ENCODE measurements around the gene IL16. TPM values are rescaled to one million over a fixed set of nuclear protein-coding genes. Genes with fewer than 3 reads are reported as not detected.
"Not testable (repeated sequence)": the region's sequence is repeated elsewhere in the genome, so short reads cannot be mapped to it uniquely, and the experiment has no call there.

Gene IL16
- total RNA-seq, 1 experiment from 2014 or later, result 1.8 TPM

DNA sequence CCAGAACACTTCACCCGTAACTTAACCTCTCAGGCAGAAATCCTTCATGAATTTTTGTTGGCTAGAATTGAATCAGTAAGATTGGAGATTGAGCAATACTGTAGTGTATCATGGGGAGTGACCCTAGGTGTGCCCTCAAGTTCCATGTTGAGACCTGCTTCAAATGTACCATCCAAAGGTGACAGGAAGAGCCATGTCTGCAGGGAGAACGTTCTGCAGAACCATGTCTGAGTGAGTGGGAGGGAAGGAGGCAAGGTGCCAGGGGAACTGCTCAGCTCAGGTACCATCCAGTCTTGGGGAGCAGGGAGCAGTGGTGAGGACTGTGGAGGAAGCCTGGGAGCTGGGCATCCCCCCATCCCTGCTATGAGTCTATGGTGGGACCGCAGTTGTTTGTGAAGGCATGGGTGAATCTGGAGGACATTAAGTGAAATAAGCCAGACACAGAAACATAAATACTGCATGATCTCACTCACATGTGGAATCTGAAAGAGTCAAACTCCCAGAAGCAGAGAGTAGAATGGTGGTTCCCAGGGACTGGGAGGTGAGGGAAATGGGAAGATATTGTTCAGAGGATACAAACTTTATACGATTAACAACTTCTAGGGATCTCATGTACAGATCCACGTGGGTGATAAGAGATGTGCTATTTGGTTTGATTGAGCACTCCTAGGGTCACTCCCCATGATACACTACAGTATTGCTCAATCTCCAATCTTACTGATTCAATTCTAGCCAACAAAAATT lies 39.3 kb upstream of the IL16 start:
- Histone ChIP-seq H3K27ac (ENCODE audit: low read depth, low read length, poor library complexity, severe bottlenecking) (no peak overlapping the region), H3K36me3 (ENCODE audit: insufficient read depth, low read length, poor library complexity, severe bottlenecking) (no peaks in the 10 kb centered on the region), H3K4me3 (ENCODE audit: low read depth, low read length, poor library complexity, severe bottlenecking) (no peak overlapping the region), H3K4me1 (ENCODE audit: insufficient read depth, low read length, poor library complexity, severe bottlenecking) (no peaks in the 10 kb centered on the region), H3K27me3 (replicated peaks; ENCODE audit: insufficient read depth, low read depth, low read length, poor library complexity) (no peaks in the 10 kb centered on the region), H3K9me3 (ENCODE audit: low read depth, low read length, poor library complexity, severe bottlenecking) (no peaks in the 10 kb centered on the region)
- CTCF ChIA-PET, result interaction anchor here (3.1 kb wide), 1 partner anchor 109 kb away, joined by 75 read pairs; no protein-coding TSS in a partner anchor
- no TSS peak for BruUV-seq (replicated peaks)
- TF ChIP-seq, protein P1, sequence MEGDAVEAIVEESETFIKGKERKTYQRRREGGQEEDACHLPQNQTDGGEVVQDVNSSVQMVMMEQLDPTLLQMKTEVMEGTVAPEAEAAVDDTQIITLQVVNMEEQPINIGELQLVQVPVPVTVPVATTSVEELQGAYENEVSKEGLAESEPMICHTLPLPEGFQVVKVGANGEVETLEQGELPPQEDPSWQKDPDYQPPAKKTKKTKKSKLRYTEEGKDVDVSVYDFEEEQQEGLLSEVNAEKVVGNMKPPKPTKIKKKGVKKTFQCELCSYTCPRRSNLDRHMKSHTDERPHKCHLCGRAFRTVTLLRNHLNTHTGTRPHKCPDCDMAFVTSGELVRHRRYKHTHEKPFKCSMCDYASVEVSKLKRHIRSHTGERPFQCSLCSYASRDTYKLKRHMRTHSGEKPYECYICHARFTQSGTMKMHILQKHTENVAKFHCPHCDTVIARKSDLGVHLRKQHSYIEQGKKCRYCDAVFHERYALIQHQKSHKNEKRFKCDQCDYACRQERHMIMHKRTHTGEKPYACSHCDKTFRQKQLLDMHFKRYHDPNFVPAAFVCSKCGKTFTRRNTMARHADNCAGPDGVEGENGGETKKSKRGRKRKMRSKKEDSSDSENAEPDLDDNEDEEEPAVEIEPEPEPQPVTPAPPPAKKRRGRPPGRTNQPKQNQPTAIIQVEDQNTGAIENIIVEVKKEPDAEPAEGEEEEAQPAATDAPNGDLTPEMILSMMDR (conservative IDR thresholded peaks at IDR 0.05; ENCODE audit: low read depth, low read length), result no peak
- no peak for TF ChIP-seq EZH2 (IDR thresholded peaks at IDR 0.05; ENCODE audit: borderline replicate concordance, low read depth, low read length, poor library complexity, severe bottlenecking)
- no peak for DNase-seq (ENCODE audit: low spot score)
- intact Hi-C loops (cut with micrococcal nuclease; ENCODE audit: unreplicated experiment), result no loop called here
- POLR2A ChIA-PET (ENCODE audit: low non-redundant PET), result no interaction called here

DNA sequence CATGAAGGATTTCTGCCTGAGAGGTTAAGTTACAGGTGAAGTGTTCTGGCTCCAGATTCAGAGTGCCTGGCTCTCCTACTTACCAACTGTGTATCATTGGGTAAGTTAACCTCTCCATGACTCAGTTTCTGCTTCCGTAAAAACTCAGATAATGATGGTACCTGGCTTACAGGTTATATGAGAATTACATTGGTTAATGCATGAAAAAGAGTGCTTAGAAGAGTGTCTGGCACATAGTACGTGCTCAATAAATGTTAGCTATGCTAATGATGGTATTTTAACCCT lies 38.8 kb upstream of the IL16 start:
- CTCF ChIA-PET, result no interaction called here
- Histone ChIP-seq H3K4me3 (ENCODE audit: low read depth, low read length, poor library complexity, severe bottlenecking) (no peak overlapping the region), H3K27me3 (replicated peaks; ENCODE audit: insufficient read depth, low read depth, low read length, poor library complexity) (no peaks in the 10 kb centered on the region), H3K9me3 (ENCODE audit: low read depth, low read length, poor library complexity, severe bottlenecking) (no peaks in the 10 kb centered on the region), H3K27ac (ENCODE audit: low read depth, low read length, poor library complexity, severe bottlenecking) (no peak overlapping the region), H3K4me1 (ENCODE audit: insufficient read depth, low read length, poor library complexity, severe bottlenecking) (no peaks in the 10 kb centered on the region), H3K36me3 (ENCODE audit: insufficient read depth, low read length, poor library complexity, severe bottlenecking) (no peaks in the 10 kb centered on the region)
- TF ChIP-seq EZH2 (IDR thresholded peaks at IDR 0.05; ENCODE audit: borderline replicate concordance, low read depth, low read length, poor library complexity, severe bottlenecking), result no peak
- intact Hi-C loops (cut with micrococcal nuclease; ENCODE audit: unreplicated experiment), result no loop called here
- POLR2A ChIA-PET (ENCODE audit: low non-redundant PET), result no interaction called here
- BruUV-seq (replicated peaks), result no TSS peak
- no peak for DNase-seq (ENCODE audit: low spot score)

DNA sequence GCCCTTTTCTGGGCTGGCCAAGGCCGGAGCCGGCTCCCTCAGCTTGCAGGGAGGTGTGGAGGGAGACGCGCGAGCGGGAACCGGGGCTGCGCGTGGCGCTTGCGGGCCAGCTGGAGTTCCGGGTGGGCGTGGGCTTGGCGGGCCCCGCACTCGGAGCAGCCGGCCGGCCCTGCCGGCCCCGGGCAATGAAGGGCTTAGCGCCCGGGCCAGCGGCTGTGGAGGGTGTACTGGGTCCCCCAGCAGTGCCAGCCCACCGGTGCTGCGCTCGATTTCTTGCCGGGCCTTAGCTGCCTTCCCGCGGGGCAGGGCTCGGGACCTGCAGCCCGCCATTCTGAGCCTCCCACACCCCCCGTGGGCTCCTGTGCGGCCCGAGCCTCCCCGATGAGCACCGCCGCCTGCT lies 38.1 kb upstream of the IL16 start:
- CTCF ChIA-PET; H3K27ac ChIP-seq (ENCODE audit: low read depth, low read length, poor library complexity, severe bottlenecking); DNase-seq (ENCODE audit: low spot score); POLR2A ChIA-PET (ENCODE audit: low non-redundant PET); H3K4me1 ChIP-seq (ENCODE audit: insufficient read depth, low read length, poor library complexity, severe bottlenecking); intact Hi-C loops (cut with micrococcal nuclease; ENCODE audit: unreplicated experiment); H3K4me3 ChIP-seq (ENCODE audit: low read depth, low read length, poor library complexity, severe bottlenecking); H3K27me3 ChIP-seq (replicated peaks; ENCODE audit: insufficient read depth, low read depth, low read length, poor library complexity); H3K9me3 ChIP-seq (ENCODE audit: low read depth, low read length, poor library complexity, severe bottlenecking); H3K36me3 ChIP-seq (ENCODE audit: insufficient read depth, low read length, poor library complexity, severe bottlenecking); BruUV-seq (replicated peaks): not testable (repeated sequence)

DNA sequence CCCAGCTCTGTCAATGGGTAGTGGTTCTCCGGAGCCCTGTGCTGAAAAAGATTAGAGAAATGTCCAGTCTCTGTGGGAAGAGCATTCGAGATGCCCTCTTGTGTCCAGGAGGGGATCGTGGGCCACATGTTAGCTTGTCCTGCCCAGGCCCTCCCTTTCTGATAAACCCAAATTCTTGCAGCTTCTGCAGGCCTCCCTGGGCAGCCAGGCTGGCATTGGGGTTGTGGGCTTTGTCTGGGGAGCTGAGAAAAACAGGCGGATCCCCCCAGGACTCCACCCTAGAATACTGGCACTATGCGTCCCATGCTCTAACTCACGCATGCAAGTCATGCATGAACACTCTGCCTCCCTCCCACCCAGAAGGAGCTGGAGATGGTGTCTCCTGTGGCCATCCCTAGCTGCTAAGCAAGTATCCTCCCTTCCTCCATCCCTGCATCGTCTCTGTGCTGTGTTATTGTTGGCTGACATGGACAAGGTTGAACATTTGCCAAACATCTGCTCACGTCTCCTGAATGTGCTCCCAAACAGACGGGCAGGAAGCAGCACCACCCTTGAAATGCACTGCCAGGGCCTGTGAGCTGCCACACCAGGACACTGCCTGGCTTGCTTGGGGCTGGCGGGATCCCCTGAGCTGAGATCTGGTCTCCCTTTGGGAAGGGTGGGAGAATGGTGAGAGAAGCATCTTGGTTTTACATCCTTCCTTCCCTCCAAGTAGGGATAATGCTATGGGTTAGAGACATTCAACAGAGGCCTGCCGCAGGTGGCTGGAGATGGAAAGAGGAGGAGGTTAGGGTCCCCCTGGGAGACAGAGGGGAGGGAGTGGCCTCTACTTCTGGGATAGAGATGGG lies 36.1 kb upstream of the IL16 start:
- intact Hi-C loops (cut with micrococcal nuclease; ENCODE audit: unreplicated experiment), result no loop called here
- H3K4me1 ChIP-seq (ENCODE audit: insufficient read depth, low read length, poor library complexity, severe bottlenecking), result no peaks in the 10 kb centered on the region
- POLR2A ChIA-PET (ENCODE audit: low non-redundant PET), result no interaction called here
- H3K4me3 ChIP-seq (ENCODE audit: low read depth, low read length, poor library complexity, severe bottlenecking), result no peak overlapping the region
- no peaks in the 10 kb centered on the region for H3K9me3 ChIP-seq (ENCODE audit: low read depth, low read length, poor library complexity, severe bottlenecking)
- no peak overlapping the region for H3K27ac ChIP-seq (ENCODE audit: low read depth, low read length, poor library complexity, severe bottlenecking)
- CTCF ChIA-PET, result interaction anchor here (1.4 to 1.7 kb wide), 2 partner anchors 54 to 106 kb away, joined by 4 read pairs; no protein-coding TSS in a partner anchor
- no peaks in the 10 kb centered on the region for H3K27me3 ChIP-seq (replicated peaks; ENCODE audit: insufficient read depth, low read depth, low read length, poor library complexity)
- DNase-seq (ENCODE audit: low spot score), result no peak
- no peaks in the 10 kb centered on the region for H3K36me3 ChIP-seq (ENCODE audit: insufficient read depth, low read length, poor library complexity, severe bottlenecking)
- TF ChIP-seq, protein P1 (conservative IDR thresholded peaks at IDR 0.05; ENCODE audit: low read depth, low read length), result no peak
- TF ChIP-seq EZH2 (IDR thresholded peaks at IDR 0.05; ENCODE audit: borderline replicate concordance, low read depth, low read length, poor library complexity, severe bottlenecking), result no peak
- BruUV-seq (replicated peaks), result no TSS peak
